GM19351 (cell line): ENCODE results near the gene SLC12A7.
"Not testable (repeated sequence)": the region's sequence is repeated elsewhere in the genome, so short reads cannot be mapped to it uniquely, and the experiment has no call there.

Source experiments
- ATAC-seq: cut with Tn5 transposase; IDR thresholded peaks from one replicate; pipeline ENCODE4 v1.9.1; 2021; ENCODE audit warnings: mild to moderate bottlenecking, moderate library complexity; ENCODE audit not compliant: unreplicated experiment

Gene SLC12A7

GRCh38 chr5:1066676-1067075 is 45.2 kb downstream of the SLC12A7 start:
- no peak for ATAC-seq

DNA sequence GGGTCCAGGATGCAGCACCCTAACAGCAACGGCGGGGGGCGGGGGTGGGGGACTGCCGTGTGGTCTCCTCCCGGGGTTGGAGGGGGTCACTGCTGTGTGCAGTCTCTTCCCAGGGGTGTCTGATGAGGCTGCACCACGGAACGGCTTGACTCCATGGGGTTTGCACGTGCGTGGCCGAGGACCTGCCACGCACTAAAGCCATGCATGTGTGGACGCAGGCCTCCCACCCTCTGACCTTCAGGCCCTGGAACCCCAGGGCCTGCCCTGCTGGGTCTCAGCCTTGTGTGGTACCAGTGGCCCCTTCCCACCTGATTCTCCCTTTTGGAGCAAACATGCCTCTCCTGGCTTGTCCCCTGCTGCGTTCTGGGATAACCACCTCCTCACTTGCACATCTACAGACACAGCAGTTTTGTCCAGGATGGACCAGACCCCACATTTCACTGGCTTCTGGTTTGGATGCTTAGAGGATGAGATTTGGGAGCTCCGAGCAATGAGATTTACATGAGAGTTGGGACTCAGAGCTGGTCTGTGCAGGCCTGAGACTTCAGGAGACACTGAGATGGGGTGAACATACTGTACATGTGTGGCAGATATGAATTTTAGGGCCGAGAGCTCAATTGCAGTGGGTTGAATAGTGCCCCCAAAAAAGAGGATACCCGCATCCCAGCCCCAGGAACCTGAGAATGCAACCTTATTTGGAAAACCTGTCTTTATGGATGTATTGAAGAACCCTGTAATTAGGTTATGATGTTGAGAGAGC is 45.8 kb downstream of the SLC12A7 start:
- no peak for ATAC-seq

- ATAC-seq: no peak
These were observed 46.6 kb downstream of the SLC12A7 start for GRCh38 chr5:1065143-1065750.

DNA sequence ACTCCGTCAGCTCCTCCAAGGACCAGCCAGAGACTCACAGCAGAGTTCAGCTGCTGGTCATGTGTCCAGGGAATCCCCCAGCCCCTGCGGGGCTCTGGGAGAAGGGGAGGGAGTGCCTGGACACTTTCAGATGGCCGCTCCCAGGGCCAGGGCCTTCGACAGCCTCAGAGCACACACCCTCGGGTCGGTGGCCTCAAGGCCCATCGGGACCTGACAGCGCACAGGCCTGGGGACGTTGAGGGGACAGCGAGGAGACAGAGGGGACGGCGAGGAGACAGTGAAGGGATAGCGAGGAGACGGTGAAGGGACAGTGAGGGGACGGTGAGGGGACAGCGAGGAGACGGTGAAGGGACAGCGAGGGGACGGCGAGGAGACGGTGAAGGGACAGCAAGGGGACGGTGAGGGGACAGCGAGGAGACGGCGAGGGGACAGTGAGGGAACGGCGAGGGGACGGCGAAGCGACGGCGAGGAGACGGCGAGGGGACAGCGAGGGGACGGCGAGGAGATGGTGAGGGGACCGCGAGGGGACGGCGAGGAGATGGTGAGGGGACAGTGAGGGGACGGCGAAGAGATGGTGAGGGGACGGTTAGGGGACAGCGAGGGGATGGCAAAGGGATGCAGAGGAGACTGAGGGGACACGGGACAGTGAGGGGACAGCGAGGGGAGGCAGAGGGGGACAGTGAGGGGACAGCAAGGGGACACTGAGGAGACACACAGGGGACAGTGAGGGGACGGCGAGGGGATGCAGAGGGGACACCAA is 47.3 kb downstream of the SLC12A7 start:
- ATAC-seq: no peak

DNA sequence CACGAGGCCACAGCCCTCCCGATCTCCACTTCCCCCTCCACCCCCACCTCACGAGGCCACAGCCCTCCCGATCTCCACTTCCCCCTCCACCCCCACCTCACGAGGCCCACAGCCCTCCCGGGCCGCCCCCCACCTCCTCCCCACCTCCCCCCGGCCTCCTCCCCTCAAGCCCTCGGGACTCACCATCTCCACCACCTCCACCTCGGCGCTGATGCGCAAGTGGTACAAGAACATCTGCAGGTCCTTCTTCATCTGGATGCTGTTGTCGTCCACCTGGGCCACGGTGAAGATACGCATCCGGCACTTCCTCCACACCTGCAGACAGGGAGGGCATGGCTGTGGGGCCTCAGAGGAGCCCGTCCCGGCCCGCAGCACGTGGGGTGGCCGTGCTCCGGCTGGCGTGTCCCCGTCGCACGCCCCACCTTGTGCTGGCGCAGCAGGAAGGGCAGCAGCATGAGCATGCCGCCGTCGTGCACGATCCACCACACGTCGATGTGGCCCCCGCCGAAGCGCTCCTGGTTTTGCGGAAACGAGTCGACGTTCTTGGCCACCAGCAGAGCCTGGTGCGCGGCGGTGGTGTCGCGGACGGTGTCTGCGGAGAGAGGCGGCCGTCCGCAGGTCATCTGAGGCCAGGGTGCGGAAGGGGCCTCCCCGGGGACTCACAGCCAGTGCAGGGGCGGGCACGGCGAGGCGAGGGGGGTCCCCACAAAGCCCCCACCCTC is 48.0 kb downstream of the SLC12A7 start:
- ATAC-seq: no peak

DNA sequence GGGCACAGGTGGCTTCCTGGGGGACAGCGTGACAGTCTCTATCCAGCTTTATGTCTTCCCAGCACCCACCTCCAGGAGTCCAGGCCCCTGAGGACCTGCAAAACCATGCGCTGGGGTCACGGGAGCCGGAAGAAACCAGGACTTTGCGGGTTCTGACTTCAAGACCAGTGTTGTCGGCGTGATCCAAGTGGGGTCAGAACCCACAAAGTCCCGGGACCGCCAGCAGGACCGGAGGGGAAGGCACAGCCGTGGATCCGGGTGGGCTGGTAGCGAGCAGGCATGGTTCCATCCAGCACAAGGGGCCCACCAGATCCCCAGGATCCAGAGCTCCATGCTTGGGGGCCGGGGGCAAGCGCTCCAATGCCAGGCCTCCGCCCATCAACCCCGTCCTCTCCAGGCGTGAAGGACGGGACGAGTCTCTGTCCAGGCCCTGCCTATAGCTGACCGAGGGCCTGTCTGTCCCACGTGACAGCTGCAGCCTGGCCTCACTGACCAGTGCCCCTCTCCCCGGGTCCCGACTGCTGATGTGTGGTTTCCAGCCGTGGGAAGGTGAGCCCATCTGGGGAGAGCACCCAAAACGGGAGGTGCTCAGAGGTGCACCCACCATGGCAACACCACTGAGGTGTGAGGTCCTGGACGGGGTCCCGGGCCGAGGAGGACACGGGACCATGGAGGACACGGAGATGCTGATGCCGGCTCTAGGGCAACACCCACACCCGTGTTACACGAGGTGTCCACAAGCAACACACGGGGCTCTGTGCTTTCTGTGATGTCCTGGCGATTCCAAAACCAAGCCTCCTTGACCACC is 48.9 kb downstream of the SLC12A7 start:
- ATAC-seq: no peak

- ATAC-seq: no peak
These were observed 49.9 kb downstream of the SLC12A7 start for GRCh38 chr5:1061916-1062315.

- ATAC-seq: not testable (repeated sequence)
These were observed 50.6 kb downstream of the SLC12A7 start for GRCh38 chr5:1061292-1061691.

DNA sequence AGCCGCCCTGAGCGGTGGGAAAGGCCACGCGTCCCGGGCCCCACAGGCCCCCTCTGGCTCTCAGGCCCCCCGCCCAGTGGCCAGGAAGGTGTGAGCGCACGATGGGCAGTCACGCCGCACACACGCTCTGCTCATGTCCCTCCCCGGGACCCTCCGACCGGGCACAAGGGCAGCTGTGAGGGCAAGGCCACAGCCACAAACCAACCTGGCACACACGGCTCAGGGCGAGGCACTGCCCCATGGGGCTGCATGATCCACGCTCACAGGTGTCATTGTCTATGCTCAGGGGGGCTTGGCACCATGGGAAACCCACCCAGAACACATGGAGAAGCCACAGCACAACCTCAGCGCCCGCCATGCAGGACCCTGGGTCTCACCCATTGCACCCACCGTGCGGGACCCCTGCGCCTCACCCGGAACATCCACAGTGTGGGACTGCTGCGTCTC is 51.3 kb downstream of the SLC12A7 start:
- ATAC-seq: no peak

GRCh38 chr5:1059884-1060263 is 52.0 kb downstream of the SLC12A7 start:
- ATAC-seq: no peak

GRCh38 chr5:1058988-1059883 is 52.6 kb downstream of the SLC12A7 start:
- ATAC-seq: no peak

DNA sequence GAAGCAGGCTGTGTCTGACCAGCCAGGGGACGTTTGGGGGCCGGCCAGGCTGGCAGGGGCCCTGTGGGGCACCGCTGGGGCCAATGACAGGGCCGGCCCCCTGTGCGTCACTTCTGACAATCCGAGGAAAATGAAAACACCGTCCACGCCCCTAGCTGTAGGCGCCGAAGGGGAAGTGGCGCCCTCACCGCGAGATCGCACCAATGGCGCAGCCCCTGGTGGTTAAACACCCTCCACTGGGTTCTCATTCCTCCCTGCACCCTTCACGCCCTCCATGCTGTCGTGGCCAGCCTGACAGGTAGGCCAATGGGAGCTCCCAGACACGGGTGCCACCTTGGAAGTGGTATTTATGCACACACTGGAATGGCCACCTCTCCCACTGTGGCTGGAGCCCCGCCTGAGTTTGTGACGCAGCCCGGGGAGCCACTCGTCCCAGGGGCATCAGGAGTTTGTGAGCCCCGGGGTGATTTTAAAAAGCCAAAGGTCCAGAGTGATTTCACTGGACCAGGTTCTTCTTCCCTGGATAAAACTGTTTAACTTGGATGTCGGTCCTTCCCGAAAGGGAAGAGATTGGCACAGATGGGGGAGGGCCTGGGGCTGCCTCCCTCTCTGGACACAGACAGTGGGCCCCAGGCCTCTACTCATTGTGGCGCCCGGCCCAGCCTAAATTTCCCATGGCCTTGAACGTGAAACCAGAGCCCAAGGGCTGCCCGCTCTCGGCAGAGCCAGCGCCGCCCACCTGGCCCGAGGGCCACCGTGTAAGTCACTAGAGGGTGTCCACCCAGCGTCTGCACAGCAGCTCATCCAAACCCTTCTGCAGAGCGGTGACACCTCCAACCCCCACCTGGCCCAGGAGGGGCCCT is 53.5 kb downstream of the SLC12A7 start:
- no peak for ATAC-seq

DNA sequence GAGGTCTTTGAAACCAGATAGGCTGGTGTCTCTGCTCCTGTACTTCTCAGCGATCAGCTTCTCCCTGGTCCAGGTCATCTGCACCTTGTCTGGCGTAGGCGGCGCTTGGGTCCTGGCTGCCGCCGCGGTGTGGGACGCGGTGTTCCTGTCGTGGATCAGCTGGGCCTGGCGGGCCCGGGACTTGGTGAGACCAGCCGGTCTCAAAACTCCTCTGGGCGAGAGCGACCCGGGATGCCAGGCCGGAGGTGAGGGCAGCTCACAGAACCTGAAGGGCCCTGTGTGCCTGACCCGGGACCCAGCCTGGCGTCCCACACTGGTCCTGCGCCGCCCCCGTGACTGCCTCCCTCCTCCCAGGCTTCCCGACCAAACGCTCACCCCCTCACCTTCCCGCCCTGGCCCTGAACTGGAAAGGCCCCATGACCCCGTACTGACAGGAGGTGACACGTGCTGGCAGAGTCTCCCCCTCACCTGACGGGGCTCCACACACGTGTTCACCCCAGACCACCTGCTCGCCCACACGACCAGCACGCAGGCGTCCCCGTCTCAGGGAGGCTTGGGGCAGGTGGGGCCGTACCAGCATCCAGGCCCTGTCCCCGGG is 54.3 kb downstream of the SLC12A7 start:
- no peak for ATAC-seq

- no peak for ATAC-seq
These were observed 55.0 kb downstream of the SLC12A7 start for GRCh38 chr5:1056611-1057484.

- no peak for ATAC-seq
These were observed 55.8 kb downstream of the SLC12A7 start for GRCh38 chr5:1055896-1056610.
